Neuron (in vitro differentiated cells): ENCODE results near the gene RUNX3.

Source experiments
- H2AFZ ChIP-seq: one replicate; pipeline ENCODE4 v1.6.1; 2013; ENCODE audit warnings: low read depth, mild to moderate bottlenecking, inconsistent platforms, low read length, moderate library complexity
- H3K27me3 ChIP-seq: one replicate; pipeline ENCODE4 v1.6.1; 2013; ENCODE audit warnings: low read length; ENCODE audit not compliant: insufficient read depth
- H3K36me3 ChIP-seq: one replicate; pipeline ENCODE4 v1.6.1; 2013; ENCODE audit warnings: low read length; ENCODE audit not compliant: insufficient read depth
- H3K4me1 ChIP-seq: one replicate; pipeline ENCODE4 v1.6.1; 2013; ENCODE audit warnings: low read length; ENCODE audit not compliant: insufficient read depth
- H3K4me3 ChIP-seq: 2 replicates; pipeline ENCODE4 v1.5.1; 2013; ENCODE audit warnings: mild to moderate bottlenecking, low read length, moderate library complexity
- H3K9me3 ChIP-seq: one replicate; pipeline ENCODE4 v1.6.1; 2013; ENCODE audit warnings: low read length

RUNX3 gene

GRCh38 chr1:24935196-24935526, 5.1 kb upstream of the RUNX3 start:
- H3K9me3 ChIP-seq, result no peaks in the 10 kb centered on the region
- H3K4me3 ChIP-seq, result no peak overlapping the region
- H2AFZ ChIP-seq, result no peak overlapping the region
- no peaks in the 10 kb centered on the region for H3K4me1 ChIP-seq
- no peaks in the 10 kb centered on the region for H3K36me3 ChIP-seq
- peaks cover 70% of the 10 kb centered on the region for H3K27me3 ChIP-seq

GRCh38 chr1:24934310-24935195, 4.5 kb upstream of the RUNX3 start:
- Histone ChIP-seq H3K27me3 (peaks cover 70% of the 10 kb centered on the region), H3K4me1 (no peaks in the 10 kb centered on the region)

GRCh38 chr1:24933468-24933867, 3.4 kb upstream of the RUNX3 start:
- no peaks in the 10 kb centered on the region for H3K4me1 ChIP-seq
- H2AFZ ChIP-seq, result no peak overlapping the region
- no peaks in the 10 kb centered on the region for H3K36me3 ChIP-seq
- H3K27me3 ChIP-seq, result peaks cover 81% of the 10 kb centered on the region
- H3K4me3 ChIP-seq, result no peak overlapping the region
- no peaks in the 10 kb centered on the region for H3K9me3 ChIP-seq

More at GRCh38 chr1:24934310-24935195, 4.5 kb upstream of the RUNX3 start:
- no peak overlapping the region for H3K4me3 ChIP-seq
- H3K9me3 ChIP-seq, result no peaks in the 10 kb centered on the region
- no peak overlapping the region for H2AFZ ChIP-seq
- no peaks in the 10 kb centered on the region for H3K36me3 ChIP-seq

DNA sequence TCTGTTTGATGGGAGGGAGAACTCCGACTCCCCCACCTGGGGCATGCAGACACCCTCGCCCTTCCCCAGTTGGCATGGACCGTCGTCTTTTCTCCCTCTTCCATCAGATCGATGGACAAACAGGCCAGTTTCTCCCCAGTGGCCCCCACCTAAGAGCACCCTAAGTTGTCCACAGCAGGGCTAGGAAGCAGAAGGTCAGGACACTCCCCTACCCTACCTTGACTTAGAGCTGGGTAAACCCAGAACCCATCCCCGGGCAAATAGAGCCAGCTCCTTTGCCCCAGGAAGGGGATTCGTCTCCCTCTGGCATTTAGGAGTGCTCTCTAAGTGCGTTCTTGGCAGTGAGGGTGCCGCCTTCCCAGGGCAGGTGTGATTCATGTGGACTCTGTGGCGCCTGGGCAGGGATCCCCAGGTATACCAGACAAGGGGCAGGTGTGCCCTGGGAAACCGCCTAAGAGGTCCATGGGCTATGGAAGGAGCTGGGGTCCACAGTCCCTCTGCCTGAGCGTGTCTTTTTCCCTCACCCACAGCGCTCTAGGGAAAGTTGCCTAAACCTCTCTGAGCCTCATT, 2.7 kb upstream of the RUNX3 start:
- Histone ChIP-seq H2AFZ (no peak overlapping the region), H3K27me3 (peaks cover 84% of the 10 kb centered on the region), H3K9me3 (no peaks in the 10 kb centered on the region), H3K4me1 (no peaks in the 10 kb centered on the region), H3K4me3 (no peak overlapping the region), H3K36me3 (no peaks in the 10 kb centered on the region)

DNA sequence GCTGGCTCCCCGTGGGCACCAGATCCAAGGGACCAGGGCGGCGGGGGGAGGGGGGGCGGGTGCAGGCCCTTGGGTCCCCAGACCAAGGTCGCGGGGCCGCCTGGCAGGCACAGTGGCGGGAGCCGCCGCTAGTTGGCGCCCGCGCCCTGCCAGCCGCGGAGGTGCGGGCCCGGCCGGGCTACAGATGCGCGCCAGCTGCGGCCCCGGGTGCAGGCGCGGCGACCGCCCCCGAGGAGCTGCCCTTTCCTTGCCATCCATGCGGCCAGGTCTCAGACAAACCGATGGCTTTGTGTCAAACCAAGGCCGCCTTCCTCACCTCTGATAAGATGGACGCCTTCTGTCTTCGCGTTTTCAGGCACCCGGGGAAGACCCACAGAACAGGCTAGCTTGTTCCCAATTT, 2.2 kb upstream of the RUNX3 start:
- Histone ChIP-seq H2AFZ (no peak overlapping the region), H3K36me3 (no peaks in the 10 kb centered on the region), H3K4me3 (no peak overlapping the region), H3K9me3 (no peaks in the 10 kb centered on the region), H3K27me3 (peaks cover 87% of the 10 kb centered on the region), H3K4me1 (no peaks in the 10 kb centered on the region)

GRCh38 chr1:24931468-24932231, 1.6 kb upstream of the RUNX3 start:
- Histone ChIP-seq H3K4me1 (no peaks in the 10 kb centered on the region), H3K36me3 (no peaks in the 10 kb centered on the region), H2AFZ (no peak overlapping the region), H3K4me3 (no peak overlapping the region), H3K27me3 (peaks cover 93% of the 10 kb centered on the region), H3K9me3 (no peaks in the 10 kb centered on the region)

DNA sequence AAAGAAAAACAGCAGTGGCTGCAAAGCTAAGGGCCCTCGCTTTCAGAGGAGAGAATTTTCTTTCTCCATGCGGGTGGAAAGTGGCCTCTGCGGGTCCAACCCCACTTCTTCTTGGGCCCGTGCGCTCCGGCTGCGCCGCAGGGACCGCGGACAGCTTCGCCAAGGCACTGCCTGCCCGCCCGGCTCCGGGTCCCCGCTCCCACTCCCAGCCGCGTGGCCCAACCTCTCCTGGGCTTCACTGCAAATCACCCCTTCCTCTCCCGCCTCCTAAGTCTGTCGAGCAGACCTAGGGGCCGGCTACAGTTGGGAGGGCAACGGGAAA, 1.0 kb upstream of the RUNX3 start:
- Histone ChIP-seq H2AFZ (no peak overlapping the region), H3K36me3 (no peaks in the 10 kb centered on the region), H3K9me3 (no peaks in the 10 kb centered on the region), H3K27me3 (peaks cover 94% of the 10 kb centered on the region), H3K4me3 (no peak overlapping the region), H3K4me1 (no peaks in the 10 kb centered on the region)

GRCh38 chr1:24929398-24930259, 447 bp downstream of the RUNX3 start:
- Histone ChIP-seq H3K36me3 (no peaks in the 10 kb centered on the region), H3K9me3 (no peaks in the 10 kb centered on the region), H3K4me1 (no peaks in the 10 kb centered on the region), H2AFZ (no peak overlapping the region), H3K4me3 (no peak overlapping the region), H3K27me3 (peaks cover 94% of the 10 kb centered on the region)

- Histone ChIP-seq H3K36me3 (no peaks in the 10 kb centered on the region), H3K27me3 (peaks cover 93% of the 10 kb centered on the region)
Observed at GRCh38 chr1:24928689-24929397, 1.2 kb downstream of the RUNX3 start.

DNA sequence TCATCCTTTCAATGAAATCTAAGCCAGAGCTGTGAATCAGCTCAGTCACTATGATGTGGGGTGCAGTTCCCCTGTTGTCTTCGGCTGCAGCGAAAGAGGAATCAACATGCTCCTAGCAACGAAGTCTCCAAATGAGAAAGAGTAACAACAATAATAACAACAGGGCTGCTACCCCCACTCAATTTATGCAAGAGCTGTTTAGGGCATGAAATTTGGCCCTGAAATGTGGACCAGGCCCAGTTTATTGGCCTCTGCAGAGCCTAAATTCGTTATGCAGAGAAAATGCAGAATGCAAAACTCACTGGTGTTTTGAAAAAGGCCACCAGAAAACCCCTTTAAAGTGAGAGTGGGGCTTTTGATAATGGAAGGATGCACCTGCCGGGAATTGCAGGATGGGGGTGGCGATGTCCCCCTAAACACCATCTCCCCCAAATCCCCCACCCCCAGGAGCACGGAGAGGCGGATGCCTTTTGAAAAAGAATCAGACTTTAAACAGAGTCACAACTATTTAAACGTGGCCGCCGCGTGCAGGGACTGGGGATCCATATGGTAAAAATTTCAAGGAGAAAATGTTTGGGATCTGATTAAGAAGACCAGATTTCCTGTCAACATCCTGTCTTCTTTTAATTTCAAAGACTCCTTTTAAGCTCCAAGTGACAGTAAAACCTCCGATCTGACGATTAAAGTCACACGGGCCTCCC, 1.9 kb downstream of the RUNX3 start:
- H3K4me1 ChIP-seq, result no peaks in the 10 kb centered on the region
- no peak overlapping the region for H3K4me3 ChIP-seq
- H2AFZ ChIP-seq, result no peak overlapping the region
- peaks cover 87% of the 10 kb centered on the region for H3K27me3 ChIP-seq
- no peaks in the 10 kb centered on the region for H3K36me3 ChIP-seq
- H3K9me3 ChIP-seq, result no peaks in the 10 kb centered on the region

More at GRCh38 chr1:24928689-24929397, 1.2 kb downstream of the RUNX3 start:
- H3K4me1 ChIP-seq, result no peaks in the 10 kb centered on the region
- H2AFZ ChIP-seq, result no peak overlapping the region
- no peak overlapping the region for H3K4me3 ChIP-seq
- no peaks in the 10 kb centered on the region for H3K9me3 ChIP-seq

DNA sequence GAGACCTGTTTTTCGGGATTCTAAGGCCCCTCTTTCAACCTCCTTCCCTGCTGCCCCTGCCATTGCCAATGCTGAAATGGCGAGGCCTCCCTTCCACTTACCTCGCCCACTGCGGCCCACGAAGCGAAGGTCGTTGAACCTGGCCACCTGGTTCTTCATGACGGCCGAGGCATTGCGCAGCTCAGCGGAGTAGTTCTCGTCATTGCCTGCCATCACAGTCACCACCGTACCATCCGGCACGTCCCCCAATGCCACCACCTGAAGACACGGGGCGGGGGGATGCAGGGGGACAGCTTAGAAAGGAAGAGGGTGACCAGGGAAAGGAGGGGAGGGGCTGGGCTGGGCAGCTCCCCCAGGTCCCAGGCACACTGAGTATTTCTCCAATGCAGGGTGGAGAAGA, 2.6 kb downstream of the RUNX3 start:
- Histone ChIP-seq H3K9me3 (no peaks in the 10 kb centered on the region), H3K4me1 (no peaks in the 10 kb centered on the region), H3K36me3 (no peaks in the 10 kb centered on the region), H2AFZ (no peak overlapping the region), H3K27me3 (peaks cover 84% of the 10 kb centered on the region), H3K4me3 (no peak overlapping the region)
